ENCODE measurements around the gene TADA1. TPM values are rescaled to one million over a fixed set of nuclear protein-coding genes. Genes with fewer than 3 reads are reported as not detected.

Gene TADA1
- total and polyA plus RNA-seq, 4 donors: 9.1 to 21.3 (median 15.0) TPM

GRCh38 chr1:166907051-166907450 is 31.0 kb upstream of the TADA1 start (continued):
- TF ChIP-seq CTCF (IDR thresholded peaks at IDR 0.05; ENCODE audit: low read depth, low read length, missing input control) (no peak), SP1 (IDR thresholded peaks at IDR 0.05) (no peak)

- DNase-seq (ENCODE audit: low spot score): no peak
- no peak overlapping the region for H3K9ac ChIP-seq (ENCODE audit: low read depth in 1 of 2, low read length in 2 of 2)
- H3K9me3 ChIP-seq (ENCODE audit: control insufficient read depth in 4 of 4, low read length in 3 of 4): no peaks in the 10 kb centered on the region
- no peak overlapping the region for H3K27ac ChIP-seq (ENCODE audit: low read depth in 1 of 2, low read length in 2 of 2)
- TF ChIP-seq YY1 (IDR thresholded peaks at IDR 0.05) (no peak), NR2F2 (IDR thresholded peaks at IDR 0.05) (no peak)
- no peaks in the 10 kb centered on the region for H3K27me3 ChIP-seq (ENCODE audit: control insufficient read depth in 4 of 4, insufficient read depth in 4 of 4, low read length in 3 of 4)
- no peaks in the 10 kb centered on the region for H3K36me3 ChIP-seq (ENCODE audit: control insufficient read depth in 4 of 4, insufficient read depth in 3 of 4, low read depth in 1 of 4, low read length in 3 of 4)
- no peak overlapping the region for H3K4me3 ChIP-seq (ENCODE audit: low read depth in 1 of 3, low read length in 3 of 3)
- 89% methylated on average over 3 of the region's 3 CpGs for WGBS
- no peaks in the 10 kb centered on the region for H3K4me1 ChIP-seq (ENCODE audit: control insufficient read depth in 4 of 4, insufficient read depth in 4 of 4, low read length in 3 of 4)
Measured at GRCh38 chr1:166906647-166907046, 30.6 kb upstream of the TADA1 start.

GRCh38 chr1:166905900-166906299 is 29.8 kb upstream of the TADA1 start:
- WGBS: 95% methylated on average over 3 of the region's 3 CpGs
- H3K4me3 ChIP-seq (ENCODE audit: low read depth in 1 of 3, low read length in 3 of 3): no peak overlapping the region
- no peaks in the 10 kb centered on the region for H3K27me3 ChIP-seq (ENCODE audit: control insufficient read depth in 4 of 4, insufficient read depth in 4 of 4, low read length in 3 of 4)
- no peak for TF ChIP-seq HNF4G (IDR thresholded peaks at IDR 0.05)
- TF ChIP-seq ATF3 (IDR thresholded peaks at IDR 0.05): no peak
- no peak for TF ChIP-seq FOXA2 (IDR thresholded peaks at IDR 0.05)
- TF ChIP-seq REST (IDR thresholded peaks at IDR 0.05): no peak
- TF ChIP-seq TAF1 (conservative IDR thresholded peaks at IDR 0.05): no peak
- no peak for TF ChIP-seq SP1 (IDR thresholded peaks at IDR 0.05)
- TF ChIP-seq MAX (IDR thresholded peaks at IDR 0.05): no peak
- no peak for TF ChIP-seq JUND (IDR thresholded peaks at IDR 0.05)
- H3K9ac ChIP-seq (ENCODE audit: low read depth in 1 of 2, low read length in 2 of 2): no peak overlapping the region
- H3K4me1 ChIP-seq (ENCODE audit: control insufficient read depth in 4 of 4, insufficient read depth in 4 of 4, low read length in 3 of 4): no peaks in the 10 kb centered on the region
- no peak for DNase-seq (ENCODE audit: low spot score)
- H3K9me3 ChIP-seq (ENCODE audit: control insufficient read depth in 4 of 4, low read length in 3 of 4): no peaks in the 10 kb centered on the region
- no peaks in the 10 kb centered on the region for H3K36me3 ChIP-seq (ENCODE audit: control insufficient read depth in 4 of 4, insufficient read depth in 3 of 4, low read depth in 1 of 4, low read length in 3 of 4)
- H3K27ac ChIP-seq (ENCODE audit: low read depth in 1 of 2, low read length in 2 of 2): no peak overlapping the region

GRCh38 chr1:166905136-166905535 is 29.1 kb upstream of the TADA1 start:
- Histone ChIP-seq H3K9ac (ENCODE audit: low read depth in 1 of 2, low read length in 2 of 2) (no peak overlapping the region), H3K9me3 (ENCODE audit: control insufficient read depth in 4 of 4, low read length in 3 of 4) (no peaks in the 10 kb centered on the region), H3K27ac (ENCODE audit: low read depth in 1 of 2, low read length in 2 of 2) (no peak overlapping the region), H3K36me3 (ENCODE audit: control insufficient read depth in 4 of 4, insufficient read depth in 3 of 4, low read depth in 1 of 4, low read length in 3 of 4) (no peaks in the 10 kb centered on the region), H3K27me3 (ENCODE audit: control insufficient read depth in 4 of 4, insufficient read depth in 4 of 4, low read length in 3 of 4) (no peaks in the 10 kb centered on the region), H3K4me1 (ENCODE audit: control insufficient read depth in 4 of 4, insufficient read depth in 4 of 4, low read length in 3 of 4) (no peaks in the 10 kb centered on the region), H3K4me3 (ENCODE audit: low read depth in 1 of 3, low read length in 3 of 3) (no peak overlapping the region)
- DNase-seq (ENCODE audit: low spot score): no peak
- TF ChIP-seq CTCF (IDR thresholded peaks at IDR 0.05; ENCODE audit: low read depth, low read length, missing input control): no peak
- WGBS: 66% methylated on average over 2 of the region's 2 CpGs
